GM18951 (cell line): ENCODE data around the gene STK11.
A peak's percentile ranks its signal among the peaks of the same experiment; 100 is the strongest.

Experiments
- POLR2A ChIP-seq: IDR thresholded peaks from 4 replicates; pipeline ENCODE4 v1.6.1; 2011; ENCODE audit warnings: mild to moderate bottlenecking; ENCODE audit not compliant: insufficient read length, insufficient read depth; ENCODE audit errors: extremely low read depth
- in situ Hi-C: fragments of 300-500 bp; cut with MboI; formaldehyde crosslinking; loops from one replicate; pipeline ENCODE4 v1.12.0; 2022; ENCODE audit warnings: low sequenced_read_pairs, mixed read lengths, inconsistent platforms; ENCODE audit not compliant: unreplicated experiment

STK11 gene

DNA sequence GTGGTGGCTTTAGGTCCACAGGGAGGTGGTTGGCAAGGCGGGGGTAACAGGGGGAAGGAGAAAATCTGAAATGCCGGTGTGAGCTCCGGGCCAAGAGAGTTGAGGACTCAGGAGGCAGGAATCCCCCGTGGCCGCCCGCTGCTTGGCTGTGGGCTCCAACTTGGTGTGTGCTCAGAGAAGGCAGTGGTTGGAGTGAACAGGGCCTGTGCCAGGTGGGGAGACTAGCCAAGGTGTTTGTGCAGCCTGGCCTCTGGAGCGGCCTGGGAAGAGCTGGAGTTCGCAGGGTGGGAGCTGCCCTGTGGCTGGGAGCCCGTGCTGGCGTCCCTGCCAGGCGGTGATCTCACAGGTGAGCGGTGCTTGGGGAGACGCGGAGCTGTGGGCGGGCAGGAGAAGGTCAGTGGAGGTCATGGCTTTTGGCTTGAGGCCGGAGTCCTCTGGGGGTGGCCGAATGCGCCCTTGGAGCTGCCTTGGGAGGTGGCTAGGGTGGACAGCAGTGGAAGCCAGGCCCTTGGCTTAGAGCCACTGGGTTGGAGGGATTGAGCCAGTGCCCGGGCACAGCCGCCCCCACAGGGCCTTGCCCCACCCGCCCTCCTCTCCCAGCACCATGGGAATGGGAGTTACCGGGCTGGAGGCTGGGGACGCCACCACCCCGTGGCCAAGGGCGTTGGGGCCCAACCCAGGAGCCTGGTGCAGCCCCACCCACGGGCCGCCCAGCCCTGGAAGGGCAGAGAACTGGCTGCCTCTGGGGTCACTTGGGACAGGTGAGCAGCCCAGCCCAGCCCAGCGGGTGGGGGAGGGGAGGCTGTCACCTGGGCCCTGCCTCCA lies 56.4 kb downstream of the STK11 start:
- in situ Hi-C loops = no loop called here

GRCh38 chr19:1262623-1263123 lies 57.1 kb downstream of the STK11 start:
- in situ Hi-C loops = no loop called here
- TF ChIP-seq POLR2A = no peak

More for the DNA sequence above, 56.4 kb downstream of the STK11 start:
- peak; percentile 1 for TF ChIP-seq POLR2A

GRCh38 chr19:1263188-1263587 lies 57.6 kb downstream of the STK11 start:
- no peak for TF ChIP-seq POLR2A
- in situ Hi-C loops = no loop called here

DNA sequence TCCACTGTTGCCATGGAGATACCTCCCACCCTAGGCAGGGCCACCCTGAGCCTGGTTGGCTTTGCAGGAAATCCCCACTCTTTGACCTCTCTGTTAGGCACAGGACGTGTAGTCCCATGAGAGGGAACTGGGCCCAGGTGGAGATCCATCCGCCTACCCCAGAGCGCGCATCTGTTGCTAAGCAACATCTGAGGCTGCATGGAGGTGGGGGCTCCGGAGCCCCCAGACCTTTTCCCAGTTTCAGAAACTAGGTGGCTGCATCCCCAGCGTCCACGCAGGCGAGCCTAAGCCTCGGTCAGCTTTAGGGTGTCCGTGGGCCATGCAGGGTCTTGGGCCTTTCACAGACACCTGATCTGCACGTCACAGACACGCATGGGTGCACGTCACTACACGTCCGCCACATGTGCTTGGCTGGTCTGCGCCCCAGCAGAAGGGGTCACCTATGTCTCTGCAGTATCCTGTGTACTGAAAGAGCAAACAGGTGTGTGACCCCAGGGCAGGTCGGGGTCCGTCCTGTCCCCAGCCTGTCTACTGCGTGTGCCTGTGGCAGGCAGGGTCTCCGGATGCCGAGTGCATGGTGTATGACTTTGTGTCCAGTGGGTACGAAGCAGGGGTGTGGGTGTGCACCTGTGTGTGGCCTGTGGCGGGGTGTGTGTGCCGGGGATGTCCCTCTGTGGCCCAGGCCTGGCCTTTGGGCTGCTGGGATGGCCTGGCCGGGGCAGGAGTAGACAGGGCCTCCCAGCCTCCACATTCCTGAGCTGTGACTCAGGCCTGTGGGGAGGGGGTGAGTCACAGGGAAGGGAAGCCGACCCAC lies 59.4 kb downstream of the STK11 start:
- in situ Hi-C loops = no loop called here
- TF ChIP-seq POLR2A = no peak

DNA sequence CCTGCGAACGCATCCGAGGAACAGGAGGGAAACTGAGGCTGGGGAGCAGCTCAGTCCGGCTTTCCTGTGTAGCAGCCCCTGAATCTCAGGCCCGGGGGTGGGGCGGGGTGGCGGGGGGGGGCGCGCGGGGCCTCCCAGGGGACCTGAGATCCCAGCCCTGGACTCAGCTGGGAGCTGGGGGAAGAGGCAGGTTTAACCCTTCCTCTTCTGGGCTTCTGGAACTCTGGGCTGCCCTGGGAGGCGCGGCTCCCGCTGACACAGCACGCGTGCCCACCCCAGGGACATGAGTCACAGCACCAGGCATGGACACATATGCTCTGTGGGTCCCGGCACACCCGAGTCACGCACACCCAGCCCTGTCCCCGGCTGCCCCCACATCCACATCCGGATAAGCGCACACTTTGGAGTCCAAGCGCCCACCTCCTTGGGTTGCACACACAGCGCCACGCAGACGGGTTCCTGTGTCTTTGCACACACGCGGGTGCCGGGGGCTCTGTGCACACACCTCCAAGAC lies 60.1 kb downstream of the STK11 start:
- in situ Hi-C loops = no loop called here
- TF ChIP-seq POLR2A = no peak

- TF ChIP-seq POLR2A = peak; percentile 32
- in situ Hi-C loops = no loop called here
Measured at GRCh38 chr19:1266129-1266915, 60.7 kb downstream of the STK11 start.

GRCh38 chr19:1266916-1267476 lies 61.4 kb downstream of the STK11 start:
- no peak for TF ChIP-seq POLR2A
- in situ Hi-C loops = no loop called here

DNA sequence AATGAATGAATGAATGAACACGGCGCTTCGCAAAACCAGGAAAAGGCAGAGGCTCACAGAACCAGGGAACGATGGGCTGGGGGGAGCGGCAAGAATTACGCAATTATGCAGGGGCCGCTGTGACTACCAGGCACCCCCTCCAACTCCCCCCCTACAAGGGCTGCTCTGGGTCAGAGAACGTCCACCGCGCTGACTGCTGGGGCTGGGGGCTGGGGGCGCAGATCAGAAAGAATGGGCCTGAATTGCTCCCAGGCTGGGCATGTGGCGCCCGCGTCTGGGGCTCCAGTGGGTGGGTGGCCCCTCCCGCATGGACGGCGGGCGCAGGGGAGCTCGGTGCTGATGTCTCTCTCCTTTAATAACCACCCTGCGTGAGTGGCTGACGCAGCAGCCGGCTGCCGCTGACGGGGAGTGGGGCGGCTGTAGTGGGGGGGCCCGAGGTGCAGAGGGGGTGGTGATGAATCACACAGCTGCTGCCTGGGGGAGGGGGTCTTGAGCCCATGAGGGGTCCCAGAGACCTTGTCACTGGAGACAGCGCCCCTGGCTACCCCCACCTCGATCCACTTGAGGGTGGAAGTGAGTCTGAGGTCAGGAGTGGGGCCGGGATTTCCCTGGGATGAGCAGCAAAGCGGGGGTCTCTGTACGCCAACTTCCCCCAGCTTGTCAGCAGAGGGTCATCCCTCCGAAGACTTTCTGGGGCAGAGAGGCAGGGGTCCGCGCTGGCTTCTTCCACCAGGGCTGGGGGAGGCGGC lies 62.1 kb downstream of the STK11 start:
- TF ChIP-seq POLR2A = no peak
- in situ Hi-C loops = no loop called here

DNA sequence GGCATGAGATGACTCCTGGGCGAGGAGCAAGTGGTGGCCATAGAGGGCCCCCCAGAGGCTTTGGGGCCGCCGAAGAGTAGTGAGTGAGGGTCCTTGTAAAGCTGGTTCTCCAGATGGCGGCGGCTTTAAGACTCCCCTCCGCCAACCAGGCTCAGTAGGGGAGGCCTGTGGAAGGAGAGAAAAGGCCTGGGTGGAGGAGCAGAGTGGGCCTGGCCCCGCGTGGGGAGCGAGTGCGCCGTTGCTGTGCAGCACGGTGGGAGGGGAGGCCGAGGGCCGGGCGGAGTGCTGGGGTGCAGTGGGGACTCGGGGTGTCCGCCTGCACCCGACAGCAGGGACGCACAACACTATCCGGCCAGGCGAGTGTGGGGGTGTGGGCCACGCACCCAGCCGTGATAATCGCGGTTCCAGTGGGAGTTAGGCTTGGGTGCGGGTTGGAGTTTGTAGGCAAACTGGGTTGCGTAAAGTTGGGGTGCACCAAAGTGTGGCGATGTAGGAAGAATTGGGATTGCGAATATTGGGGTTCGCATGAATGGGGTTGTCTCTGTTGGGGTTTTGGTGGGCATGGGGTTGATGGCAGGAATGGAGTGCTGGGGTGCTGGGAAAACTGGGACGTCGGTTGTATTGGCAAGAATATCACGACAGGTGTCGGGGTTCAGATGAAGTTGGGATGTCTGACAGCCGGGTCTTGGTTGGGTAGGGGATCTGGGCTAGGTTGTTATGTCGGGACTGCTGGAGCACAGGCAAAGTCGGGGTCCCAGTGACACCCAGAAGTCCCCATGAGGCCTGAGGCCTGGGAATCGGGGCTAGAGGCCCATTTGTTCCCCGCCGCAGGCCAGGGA lies 62.9 kb downstream of the STK11 start:
- in situ Hi-C loops = no loop called here

DNA sequence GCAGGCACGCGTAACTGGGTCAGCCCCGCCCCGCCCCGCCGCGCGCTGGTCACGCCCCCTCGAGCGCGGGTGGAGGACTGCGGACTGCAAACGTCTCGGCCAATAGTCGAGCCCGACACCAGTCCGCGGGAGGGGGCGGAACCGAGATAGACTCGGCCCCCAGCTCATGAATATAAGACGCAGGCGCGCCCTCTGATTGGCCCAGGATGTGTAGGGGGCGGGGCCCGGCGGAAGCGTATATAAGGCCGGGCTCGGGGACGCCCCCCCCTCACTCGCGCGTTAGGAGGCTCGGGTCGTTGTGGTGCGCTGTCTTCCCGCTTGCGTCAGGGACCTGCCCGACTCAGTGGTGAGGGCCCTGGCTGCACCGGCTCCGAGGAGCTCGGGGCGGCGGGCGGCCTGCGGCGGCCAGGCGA lies 63.5 kb downstream of the STK11 start, which contains the start of gene CIRBP:
Gene CIRBP, plus strand, starts transcription at position 268 of the 413 bp plus-strand sequence. CDS start 1,602 bp downstream, outside the sequence.
- TF ChIP-seq POLR2A = peak; percentile 100
- in situ Hi-C loops = no loop called here

More for the DNA sequence above, 62.9 kb downstream of the STK11 start:
- no peak for TF ChIP-seq POLR2A

- peak; percentile 63 for TF ChIP-seq POLR2A
- in situ Hi-C loops = no loop called here
Measured at GRCh38 chr19:1269478-1270212, 64.1 kb downstream of the STK11 start.
